Measurements from ENCODE around the gene KCNT1.
A peak's percentile ranks its signal among the peaks of the same experiment; 100 is the strongest.

Gene KCNT1

DNA sequence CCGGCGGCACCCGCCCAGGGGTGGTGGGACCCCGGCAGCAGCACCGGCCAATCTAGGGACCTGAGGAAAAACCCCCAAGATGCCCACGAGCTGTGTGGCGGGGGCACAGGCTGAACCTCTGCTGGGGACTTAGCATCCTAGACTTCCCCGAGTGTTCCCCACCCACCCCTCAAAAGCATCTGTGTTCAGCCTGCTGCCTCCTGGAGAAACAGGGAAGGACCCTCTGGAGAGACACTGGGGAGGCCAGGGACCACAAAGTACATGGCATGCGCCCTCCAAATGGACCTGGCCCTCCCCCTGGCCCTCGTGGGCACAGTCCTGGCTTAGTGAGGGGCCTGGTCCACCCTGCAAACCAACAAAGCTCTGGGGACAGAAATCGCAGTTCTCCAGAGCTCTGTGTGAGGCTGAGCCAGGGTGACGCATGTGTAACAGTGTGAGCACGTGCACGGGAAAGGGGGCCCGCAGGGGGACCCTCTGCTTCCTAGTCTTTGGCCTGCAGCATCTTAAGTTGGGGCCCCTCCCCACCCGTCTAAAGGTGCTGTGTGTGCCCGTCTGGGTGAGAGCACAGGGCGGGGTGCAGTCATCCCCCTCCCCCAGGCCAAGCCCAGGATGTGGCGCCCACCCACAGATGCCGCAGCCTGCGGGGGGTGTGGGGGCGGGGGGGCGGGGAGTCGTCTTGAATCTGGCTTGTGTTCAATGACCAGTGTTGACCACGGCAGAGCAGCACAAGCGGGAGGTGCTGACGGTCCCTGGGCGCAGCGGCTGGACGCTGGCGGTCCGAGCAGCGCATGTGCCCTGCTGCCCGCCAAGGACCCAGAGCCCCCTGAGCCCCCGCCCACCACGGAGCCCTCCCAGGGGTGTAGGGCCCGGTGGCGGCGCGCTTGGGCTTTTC is 672 bp upstream of the KCNT1 start:
- no peak for DNase-seq

DNA sequence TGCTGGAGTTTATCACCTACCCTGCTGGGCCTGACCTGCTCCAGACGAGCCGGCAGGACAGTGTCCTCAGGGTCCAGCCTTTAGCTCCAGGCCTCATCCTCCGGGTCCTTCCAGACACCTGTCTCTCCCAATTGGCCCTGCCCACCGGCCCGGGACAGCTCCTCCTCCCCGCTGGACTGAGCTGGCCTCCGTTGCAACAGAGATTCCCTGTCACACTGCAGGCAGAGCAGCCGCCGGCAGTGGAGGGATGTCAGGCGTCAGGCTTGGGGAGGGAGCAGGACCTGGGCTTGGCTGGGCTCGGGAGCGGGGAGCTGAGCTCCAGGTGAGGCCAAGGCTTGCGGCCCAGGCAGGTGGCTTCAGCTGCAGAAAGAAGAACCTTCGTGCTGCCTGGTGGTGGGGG is 1.7 kb downstream of the KCNT1 start:
- no peak for DNase-seq

DNA sequence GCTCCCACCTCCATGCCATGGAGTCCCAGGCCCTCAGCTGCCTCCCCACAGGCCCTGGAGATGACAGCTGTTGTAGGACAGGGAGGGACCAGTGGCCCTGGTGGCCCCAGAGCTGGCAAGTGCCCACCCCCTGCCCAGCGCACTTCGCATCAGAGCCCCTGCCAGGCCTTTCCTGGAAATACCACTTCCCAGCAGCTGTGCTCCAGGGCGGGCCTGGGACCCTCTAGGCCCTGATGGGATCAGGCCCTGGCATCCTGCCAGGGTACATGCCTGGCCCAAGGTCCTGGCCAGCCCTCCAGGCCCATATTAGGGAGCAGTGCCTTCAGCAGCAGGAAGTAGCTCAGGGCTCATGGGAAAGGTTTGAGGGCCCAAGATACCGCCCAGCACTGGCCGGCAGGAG is 2.5 kb downstream of the KCNT1 start:
- DNase-seq = peak; percentile 3

DNA sequence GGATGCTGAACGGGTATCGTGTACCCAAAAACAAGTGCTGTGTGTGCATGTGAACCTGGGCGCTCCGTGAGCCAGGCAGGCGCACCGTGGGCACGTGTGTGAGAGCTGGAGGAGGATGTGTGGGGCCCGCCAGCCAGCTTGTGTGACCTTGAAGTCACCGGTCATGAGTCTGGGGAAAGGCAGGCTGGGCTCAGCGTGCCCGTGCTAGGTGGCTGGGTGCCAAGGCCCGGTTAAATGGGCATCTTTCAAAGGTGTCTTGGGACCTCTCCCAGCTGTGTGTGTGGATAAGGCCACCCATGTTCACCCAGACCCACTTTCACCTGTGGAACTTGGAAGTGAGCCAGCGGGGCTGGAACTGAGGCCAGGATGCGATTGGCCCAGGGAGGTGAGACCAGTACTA is 3.4 kb downstream of the KCNT1 start:
- no peak for DNase-seq

DNA sequence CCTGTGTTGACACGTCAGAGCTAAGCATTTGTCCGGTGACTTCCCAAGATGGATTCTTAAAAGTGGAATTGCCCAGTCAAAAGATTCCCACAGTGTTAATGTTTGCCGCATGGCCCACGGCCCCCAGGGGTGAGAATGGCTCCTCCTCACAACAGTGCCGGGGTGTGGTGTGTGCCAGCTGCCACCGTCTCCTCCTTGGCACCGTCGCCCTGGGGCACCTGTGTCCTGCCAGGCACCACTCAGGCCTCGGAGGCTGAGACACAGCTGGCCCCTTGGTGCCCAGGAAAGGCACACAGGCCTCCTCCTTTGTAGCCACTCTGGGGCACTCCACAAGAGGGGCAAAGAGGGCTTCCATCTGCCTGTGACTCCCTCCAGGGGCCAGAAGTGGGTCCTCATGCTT is 4.3 kb downstream of the KCNT1 start:
- DNase-seq = no peak

DNA sequence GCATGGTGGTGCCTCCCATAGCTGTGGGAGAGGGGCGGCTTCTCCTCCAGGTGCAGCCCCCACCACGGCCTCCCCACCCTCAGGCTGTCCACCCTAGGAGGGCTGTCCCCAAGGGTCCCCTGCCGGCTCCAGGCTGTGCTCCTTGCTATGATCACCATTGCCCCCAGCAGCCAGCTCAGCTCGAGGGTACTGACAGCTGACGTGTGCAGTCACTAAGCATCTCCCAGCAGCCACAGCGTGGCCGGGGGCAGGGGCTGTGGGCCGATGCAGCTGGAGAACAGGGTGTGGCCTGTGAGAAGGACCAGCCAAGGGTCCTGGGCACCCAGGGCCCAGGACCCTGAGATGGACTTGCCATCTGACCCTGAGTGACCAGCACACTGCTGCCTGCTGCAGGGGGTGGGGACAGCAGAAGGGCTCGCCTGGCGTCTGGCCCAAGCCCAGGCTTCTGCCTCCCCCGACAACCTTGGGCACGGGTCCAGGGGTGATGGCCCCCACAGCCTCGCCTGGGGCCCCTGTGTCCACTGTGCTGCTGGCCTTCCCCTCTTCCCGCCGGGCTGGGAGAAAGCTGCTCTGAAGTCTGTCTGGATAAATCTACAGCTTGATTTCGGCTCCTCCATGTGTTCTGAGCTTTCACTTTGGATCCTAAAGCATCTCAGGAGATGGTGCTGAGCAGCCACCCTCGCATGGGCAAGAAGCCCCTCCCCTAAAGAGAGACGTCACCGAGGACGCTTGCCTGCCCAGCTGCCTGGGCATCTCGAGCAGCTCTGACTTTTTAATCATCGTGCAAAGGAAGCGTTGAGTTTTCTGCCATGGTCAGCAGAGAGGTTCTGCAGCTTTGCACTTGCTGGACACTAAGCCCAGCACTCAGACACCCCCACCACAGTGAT is 5.5 kb downstream of the KCNT1 start:
- DNase-seq = no peak

DNA sequence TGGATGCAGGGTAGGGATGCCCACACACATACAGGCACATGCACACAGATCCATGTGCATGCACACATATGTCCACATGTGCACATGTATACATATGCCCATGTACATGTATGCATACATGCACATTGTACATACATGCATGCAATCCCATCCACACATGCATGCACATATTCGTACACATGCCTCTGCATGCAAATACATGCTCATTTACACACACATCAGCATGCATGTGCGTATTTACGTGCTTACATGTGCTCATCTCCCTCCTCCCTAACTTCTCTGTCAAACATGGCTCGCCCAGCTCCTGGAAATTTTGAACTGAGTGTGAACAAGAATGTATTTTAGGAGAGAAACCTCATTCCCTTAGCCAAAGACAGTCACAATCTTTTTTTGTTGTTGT is 6.2 kb downstream of the KCNT1 start:
- DNase-seq = no peak

DNA sequence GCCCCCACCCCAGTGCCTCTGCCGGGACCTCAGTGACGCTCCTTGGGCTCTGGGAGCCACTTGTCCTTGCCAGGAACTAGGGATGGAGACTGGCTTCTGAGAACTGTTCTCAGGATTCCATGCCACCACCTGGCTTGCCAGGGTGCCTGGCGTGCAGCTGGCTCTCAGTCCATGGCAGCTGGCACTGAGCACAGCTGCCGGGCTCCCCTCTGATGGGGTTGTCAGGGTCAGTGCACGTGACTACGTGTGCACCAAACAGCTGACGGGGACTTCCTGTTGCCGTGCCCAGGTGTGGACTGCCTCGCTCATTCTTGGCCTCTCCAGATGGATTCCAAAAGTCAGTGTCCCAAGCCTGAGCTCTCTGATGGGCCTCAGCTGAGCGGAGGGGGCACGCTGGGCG is 9.4 kb downstream of the KCNT1 start:
- no peak for DNase-seq

DNA sequence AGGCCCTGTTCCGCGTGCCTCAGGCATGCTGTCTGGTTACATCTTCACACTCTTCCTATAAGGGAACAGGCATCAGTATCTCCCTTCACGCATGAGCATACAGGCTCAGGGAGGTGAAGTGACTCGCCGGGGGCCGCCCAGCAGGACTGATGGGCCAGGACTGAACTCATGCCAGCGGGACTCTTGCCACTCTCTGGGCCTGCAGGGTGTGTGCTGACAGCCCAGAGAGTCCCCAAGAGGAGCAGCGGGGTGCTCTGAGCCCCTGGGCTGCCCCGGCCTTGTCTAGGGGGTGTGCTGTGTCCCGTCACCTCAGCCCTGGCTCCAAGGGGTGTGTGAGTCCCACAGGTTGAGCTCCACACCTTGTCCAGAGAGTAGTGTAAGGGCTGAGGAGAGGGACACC is 9.9 kb downstream of the KCNT1 start:
- no peak for DNase-seq

DNA sequence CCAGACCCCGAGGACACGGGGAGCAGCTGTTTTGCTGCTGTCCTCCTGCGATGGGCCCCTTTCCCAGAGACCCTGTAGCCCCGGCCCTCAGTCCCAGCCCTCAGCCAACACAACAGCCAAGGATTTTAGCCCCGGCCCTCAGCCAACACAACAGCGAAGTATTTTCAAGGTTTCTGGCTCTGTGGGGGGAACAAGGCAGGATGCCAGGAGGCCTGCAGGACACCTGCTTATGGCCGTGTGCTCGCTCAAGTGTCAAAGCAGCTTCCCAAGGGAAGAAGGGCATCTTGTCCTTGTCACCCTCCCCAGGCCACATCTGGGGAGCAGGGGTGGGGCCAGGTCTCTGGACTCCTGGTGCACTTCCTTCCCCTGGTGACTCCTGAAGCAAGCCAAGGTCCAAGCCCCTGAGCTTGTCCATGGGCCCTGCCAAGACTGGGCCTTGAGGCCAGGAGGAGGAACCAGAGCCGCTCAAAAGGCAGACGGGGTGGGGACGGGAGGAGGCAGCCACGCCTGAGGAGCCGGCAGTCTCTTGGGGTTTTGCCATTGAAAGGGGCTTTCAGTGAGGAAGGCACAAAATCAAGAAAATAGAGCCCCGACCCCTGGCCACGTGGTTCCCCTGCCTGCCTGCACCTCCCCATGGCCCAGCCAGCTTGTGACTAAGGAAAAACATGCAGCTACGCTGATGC is 10.8 kb downstream of the KCNT1 start:
- no peak for DNase-seq

DNA sequence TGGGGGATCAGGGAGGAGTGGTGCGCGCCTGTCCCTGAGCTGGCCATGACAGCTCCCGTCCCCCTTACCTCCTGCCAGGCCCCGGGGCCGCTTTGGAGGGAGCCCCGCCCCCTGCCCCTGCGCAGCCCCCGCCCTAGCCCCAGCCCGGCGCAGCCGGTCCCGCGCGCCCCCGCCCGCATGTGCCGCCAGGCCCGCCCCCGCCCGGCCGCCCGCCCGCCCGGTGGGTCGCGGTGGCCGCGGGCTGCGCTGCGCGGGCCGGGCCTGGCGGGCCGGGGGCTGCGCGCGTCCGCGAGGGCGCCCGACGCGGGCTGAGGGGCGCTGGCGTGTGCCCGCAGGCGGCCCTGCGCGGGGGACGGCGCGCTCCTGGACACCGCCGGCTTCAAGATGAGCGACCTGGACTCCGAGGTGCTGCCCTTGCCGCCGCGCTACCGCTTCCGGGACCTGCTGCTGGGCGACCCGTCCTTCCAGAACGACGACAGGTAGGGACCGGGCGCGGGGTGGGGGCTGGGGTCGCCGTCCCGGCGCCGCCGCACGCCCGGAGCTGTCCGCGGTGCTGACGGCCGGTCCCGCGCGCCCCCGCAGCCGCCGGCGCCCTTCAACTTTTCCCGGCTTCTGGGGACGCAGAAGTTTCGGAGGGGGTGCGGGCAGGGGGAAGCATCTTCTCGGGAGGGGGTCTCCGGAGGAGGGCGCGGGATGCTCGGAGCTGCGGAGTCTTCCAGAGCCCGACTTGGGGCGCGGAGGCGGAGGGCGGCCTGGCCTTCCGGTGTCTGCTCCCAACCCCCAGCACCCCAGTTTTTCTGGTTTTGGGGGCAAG is 12.5 kb downstream of the KCNT1 start:
- DNase-seq = no peak

DNA sequence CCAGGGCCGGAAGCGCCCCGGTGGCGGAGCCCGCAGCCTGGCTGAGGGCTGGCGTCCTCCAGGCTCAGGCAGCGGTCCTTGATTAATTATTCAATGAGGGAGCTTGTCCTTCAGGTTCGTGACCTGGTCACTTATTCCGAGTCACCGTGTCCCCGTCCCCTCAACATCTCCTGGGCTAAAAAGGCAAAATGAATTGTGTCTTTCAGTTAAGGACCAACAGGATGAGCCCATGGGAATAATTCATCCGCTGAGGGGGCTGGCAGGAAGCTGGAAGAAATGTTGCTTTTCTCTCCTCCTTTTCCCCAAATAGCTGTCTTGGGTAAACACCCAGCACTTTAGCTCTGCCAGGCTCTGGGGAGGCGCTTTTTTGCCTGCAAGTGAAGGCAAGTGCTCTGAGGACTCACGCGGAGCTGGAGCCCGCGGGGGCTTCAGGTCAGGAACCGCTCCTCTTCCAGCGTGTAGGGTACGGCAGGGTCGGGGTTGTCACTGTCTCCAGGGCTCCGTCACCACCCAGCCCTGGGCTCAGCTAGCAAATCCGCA is 13.1 kb downstream of the KCNT1 start:
- no peak for DNase-seq

DNA sequence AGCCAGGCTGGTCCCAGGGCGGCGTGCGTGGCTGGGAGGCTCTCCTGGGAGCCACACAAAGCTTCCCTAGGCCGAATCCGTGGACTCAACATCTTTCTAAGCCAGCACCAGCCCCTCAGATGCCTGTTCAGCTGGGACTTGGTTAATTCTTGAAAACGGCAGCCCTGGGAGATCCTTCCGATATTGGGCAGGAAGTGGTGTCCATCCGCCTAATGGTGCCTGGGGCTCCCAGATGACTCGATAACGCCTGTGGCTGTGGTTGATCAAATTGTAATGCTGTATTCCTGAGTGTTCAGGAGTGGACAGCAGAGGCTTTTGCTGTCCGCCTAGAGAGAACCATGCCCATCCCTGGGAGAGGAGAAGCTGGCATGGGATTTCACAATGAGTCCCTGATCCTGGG is 14.1 kb downstream of the KCNT1 start:
- DNase-seq = no peak

DNA sequence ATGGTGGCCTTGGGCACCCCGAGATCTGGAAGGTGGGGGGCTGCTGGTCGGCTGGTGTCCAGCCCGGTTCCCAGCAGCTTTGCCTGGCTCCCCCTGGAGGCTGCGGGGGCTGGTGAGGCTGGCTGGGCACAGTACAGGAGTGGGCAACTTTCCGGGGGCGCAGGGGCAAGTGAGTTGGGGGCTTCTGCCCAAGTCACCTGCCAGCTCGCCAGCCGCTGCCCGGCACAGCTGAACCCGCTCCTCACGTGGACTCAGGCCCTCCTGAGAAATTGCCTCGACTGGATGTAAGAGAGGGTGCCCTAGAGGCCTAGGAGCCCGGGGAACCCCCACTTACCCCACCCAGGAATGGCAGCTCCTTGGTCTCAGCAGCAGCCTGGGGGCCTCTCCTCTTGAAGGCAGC is 15.4 kb downstream of the KCNT1 start:
- DNase-seq = no peak

DNA sequence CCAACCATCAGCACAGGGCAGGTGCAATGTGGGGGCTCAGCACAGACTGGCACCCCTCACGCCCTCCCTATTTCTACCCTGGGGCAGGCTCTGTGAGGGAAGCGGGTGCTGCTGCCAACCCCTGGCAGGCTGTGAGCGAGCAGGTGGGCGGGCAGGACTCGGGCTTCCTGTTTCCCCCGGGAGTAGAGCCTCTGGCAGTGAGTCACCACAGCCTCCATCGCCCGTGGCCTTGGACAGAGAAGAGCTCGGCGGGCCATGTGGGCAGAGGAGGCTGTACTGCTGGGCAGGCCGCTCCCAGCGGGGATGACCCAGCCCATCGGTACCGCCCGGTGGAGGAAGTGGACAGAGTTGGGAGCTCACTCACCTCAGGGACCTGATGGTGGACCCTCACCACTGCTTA is 16.6 kb downstream of the KCNT1 start:
- DNase-seq = peak; percentile 5

DNA sequence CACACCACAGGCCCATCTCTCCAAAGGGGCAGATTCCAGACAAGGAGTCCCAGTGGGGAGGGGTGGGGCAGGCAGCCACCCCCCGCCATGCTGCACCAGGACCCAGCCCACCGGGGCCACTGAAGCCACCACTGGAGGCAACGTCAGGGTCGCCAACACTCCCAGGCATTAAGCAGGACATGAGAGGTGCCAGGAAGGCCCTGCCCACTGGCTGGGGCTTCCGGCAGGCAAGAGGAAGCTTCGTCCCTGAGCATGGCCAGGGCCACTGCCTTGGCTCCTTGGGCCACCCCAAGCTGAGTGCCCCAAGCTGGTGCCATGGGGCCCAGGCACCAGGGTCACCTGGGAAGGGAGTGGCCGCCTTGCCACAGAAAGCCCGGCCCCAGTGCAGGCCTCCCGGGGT is 17.5 kb downstream of the KCNT1 start:
- no peak for DNase-seq

DNA sequence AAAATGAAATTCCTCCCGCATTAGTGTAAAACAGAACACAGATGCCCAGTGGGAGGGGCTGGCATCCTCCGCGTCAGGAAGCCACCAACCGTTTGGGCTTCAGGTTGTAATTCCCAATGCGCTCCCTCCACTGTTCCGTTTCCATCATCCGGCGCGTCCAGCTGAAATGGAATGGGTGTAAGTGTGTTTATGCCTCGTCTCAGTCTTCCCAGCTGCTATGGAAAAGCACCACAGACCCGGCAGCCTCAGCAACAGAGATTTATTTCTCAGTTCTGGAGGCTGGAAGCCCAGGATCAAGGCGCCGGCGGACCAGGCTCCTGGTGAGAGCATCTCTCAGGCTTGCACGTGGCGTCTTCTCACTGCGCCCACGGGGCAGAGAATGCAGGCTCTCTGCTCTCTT is 20.4 kb downstream of the KCNT1 start:
- DNase-seq = no peak

DNA sequence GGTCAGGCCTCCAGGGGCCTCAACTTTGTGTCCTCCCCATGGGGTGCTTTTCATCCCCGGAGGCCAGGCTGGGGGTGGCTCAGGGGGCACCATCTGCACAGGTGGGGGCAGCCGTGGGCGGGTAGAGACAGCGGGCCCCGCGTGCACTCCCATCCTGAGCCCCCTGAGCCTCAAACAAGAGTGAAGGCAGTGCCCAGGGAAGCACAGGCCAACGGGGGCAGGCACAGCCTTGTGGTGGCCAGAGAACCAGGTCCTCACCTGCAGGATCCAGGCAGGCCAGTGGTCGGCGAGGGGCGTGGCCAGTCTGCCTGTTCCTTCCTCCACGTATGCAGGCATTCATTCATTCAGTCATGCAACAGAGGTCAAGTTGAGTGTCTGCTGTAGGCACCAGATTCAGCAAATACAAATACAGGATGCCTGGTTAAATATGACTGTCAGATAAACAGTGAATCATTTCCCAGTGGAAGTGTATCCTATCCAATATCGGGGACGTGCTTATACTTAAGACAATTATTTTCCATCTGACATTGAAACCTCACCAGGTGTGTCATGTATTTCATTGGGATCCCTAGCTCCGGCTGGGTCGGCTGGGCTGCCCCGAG is 22.3 kb downstream of the KCNT1 start:
- DNase-seq = no peak

DNA sequence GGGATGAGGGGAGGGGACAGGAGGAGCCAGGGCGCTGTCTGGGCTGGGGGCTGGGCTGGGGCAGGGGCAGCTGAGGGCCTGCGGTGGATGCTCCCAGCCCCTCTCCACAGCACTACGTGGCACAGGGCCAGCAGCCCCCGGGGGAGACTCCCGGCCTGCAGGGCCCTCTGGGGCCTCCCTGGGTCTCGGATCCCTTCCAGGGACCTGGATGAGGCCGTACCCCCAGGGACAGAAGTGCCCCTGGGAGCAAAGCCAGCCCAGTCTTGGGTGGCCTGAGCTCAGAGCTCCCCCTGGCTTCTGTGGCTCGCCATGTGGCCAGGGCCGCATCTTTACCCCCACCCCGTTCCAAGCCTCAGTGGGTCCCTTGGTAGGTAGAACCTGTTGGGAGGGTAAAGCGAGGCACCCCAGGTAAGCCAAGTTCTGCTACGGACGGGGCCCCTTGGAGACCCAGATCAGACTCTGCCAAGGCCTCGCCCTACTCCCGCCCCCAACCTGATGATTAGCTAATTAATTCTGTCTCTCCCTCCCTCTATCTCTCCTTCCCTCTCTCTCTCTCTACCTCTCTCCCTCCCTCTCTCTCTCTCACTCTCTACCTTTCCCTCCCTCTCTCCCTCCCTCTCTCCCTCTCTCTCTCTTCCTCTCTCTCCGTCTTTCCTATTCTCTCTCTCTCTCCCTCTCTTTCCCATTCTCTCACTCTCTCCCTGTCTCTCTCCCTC is 24.3 kb downstream of the KCNT1 start:
- no peak for DNase-seq

DNA sequence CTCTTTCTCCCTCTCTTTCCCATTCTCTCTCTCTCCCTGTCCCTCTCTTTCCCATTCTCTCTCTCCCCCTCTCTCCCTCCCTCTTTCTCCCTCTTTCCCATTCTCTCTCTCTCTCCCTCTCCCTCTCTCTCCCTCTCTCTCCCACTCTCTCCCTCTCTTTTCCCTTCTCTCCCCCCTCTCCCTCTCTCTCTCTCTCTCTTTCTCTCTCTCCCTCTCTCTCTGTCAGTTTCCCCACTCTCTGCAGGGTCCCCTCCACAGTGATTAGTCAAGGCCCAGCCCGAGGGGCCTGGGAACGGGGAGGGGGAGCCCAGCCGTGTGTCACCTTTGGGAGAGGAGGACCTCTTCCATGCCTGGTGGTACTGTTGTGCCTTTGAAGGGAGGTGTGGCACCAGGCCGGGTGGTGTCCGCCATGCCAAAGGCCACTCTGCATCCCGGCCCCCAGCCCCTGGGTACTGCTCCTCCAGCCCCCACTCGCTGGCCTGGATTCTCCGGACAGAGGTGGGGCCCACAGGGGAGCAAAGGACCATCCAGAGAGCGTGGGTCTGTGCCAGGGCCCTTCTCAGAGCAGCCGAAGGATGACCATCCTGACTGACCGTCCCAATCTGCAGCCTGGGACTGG is 25.4 kb downstream of the KCNT1 start:
- no peak for DNase-seq

All from OCI-M1 (cell line).